IMR-90 (cell line): ENCODE measurements around the gene PRKAR1A. TPM values are rescaled to one million over a fixed set of nuclear protein-coding genes. Genes with fewer than 3 reads are reported as not detected.

Experiments
- ATAC-seq: fragments of 200-7000 bp; cut with Tn5 transposase; 2 replicates; pipeline ENCODE4 v1.9.1; 2020; ENCODE audit warnings: low read depth, mild to moderate bottlenecking, moderate library complexity
- BruUV-seq: library from RNA; stranded (reverse); fragments of 400-500 nt; replicated peaks from 2 replicates; lab custom pipeline; 2021; lab: Mats Ljungman, UMichigan
- CTCF ChIA-PET: fragments of 300-600 bp; formaldehyde crosslinking; extraction: SDS; loops from one replicate; lab custom pipeline; 2021; ENCODE audit warnings: antibody characterized with exemption; lab: Yijun Ruan, JAX
- POLR2A ChIA-PET: fragments of 300-600 bp; sonication (Branson Sonifier 250); formaldehyde crosslinking; loops from one replicate; lab custom pipeline; 2022; ENCODE audit warnings: antibody characterized with exemption; ENCODE audit not compliant: unreplicated experiment; lab: Charles Lee
- DNase-seq: peaks from one replicate; pipeline ENCODE4 v3.0.0; 2013
- H2AFZ ChIP-seq: replicated peaks from 2 replicates; pipeline ENCODE3; 2013; ENCODE audit warnings: low read length, mild to moderate bottlenecking; ENCODE audit not compliant: poor library complexity
- H2AK5ac ChIP-seq: 2 replicates; pipeline ENCODE4 v1.6.1; 2013; ENCODE audit warnings: low read depth, low read length, inconsistent platforms
- H2AK9ac ChIP-seq: replicated peaks from 2 replicates; pipeline ENCODE3; 2013; ENCODE audit warnings: mild to moderate bottlenecking, low read depth, low read length, moderate library complexity; ENCODE audit not compliant: poor library complexity
- H2BK120ac ChIP-seq: 2 replicates; pipeline ENCODE4 v1.6.1; 2013; ENCODE audit warnings: low read depth, low read length, inconsistent platforms
- H2BK15ac ChIP-seq: 3 replicates; pipeline ENCODE4 v1.6.1; 2013; ENCODE audit warnings: low read depth, low read length, inconsistent platforms
- H2BK20ac ChIP-seq: 2 replicates; pipeline ENCODE4 v1.6.1; 2013; ENCODE audit warnings: low read depth, mild to moderate bottlenecking, inconsistent platforms, low read length, moderate library complexity
- H2BK5ac ChIP-seq: 2 replicates; pipeline ENCODE4 v1.6.1; 2013; ENCODE audit warnings: mild to moderate bottlenecking, low read depth, low read length, inconsistent platforms; ENCODE audit not compliant: poor library complexity, severe bottlenecking
- H3K14ac ChIP-seq: replicated peaks from 2 replicates; pipeline ENCODE4 v1.6.1; 2013; ENCODE audit warnings: low read depth, low read length, inconsistent platforms
- H3K18ac ChIP-seq: 2 replicates; pipeline ENCODE4 v1.6.1; 2013; ENCODE audit warnings: low read depth, low read length, control low read depth
- H3K23ac ChIP-seq: 2 replicates; pipeline ENCODE4 v1.6.1; 2013; ENCODE audit warnings: low read depth, low read length, inconsistent platforms
- H3K27ac ChIP-seq: 2 replicates; pipeline ENCODE4 v1.5.1; 2013; ENCODE audit warnings: mild to moderate bottlenecking, control low read depth, low read length; ENCODE audit not compliant: insufficient read depth
- H3K27me3 ChIP-seq: 2 replicates; pipeline ENCODE4 v1.6.1; 2013; ENCODE audit warnings: low read length; ENCODE audit not compliant: control insufficient read depth, insufficient read depth
- H3K36me3 ChIP-seq: 2 replicates; pipeline ENCODE4 v1.6.1; 2013; ENCODE audit warnings: low read length, mixed read lengths; ENCODE audit not compliant: control insufficient read depth, insufficient read depth
- H3K4ac ChIP-seq: 2 replicates; pipeline ENCODE4 v1.6.1; 2013; ENCODE audit warnings: low read depth, low read length, inconsistent platforms
- H3K4me1 ChIP-seq: 2 replicates; pipeline ENCODE4 v1.6.1; 2013; ENCODE audit warnings: low read length, mixed read lengths; ENCODE audit not compliant: control insufficient read depth, insufficient read depth
- H3K4me2 ChIP-seq: 2 replicates; pipeline ENCODE4 v1.6.1; 2013; ENCODE audit warnings: low read depth, mild to moderate bottlenecking, control low read depth, low read length, moderate library complexity
- H3K4me3 ChIP-seq: 2 replicates; pipeline ENCODE4 v1.5.1; 2013; ENCODE audit warnings: low read depth, mild to moderate bottlenecking, control low read depth, low read length, moderate library complexity; ENCODE audit not compliant: insufficient read depth
- H3K56ac ChIP-seq: 2 replicates; pipeline ENCODE4 v1.6.1; 2013; ENCODE audit warnings: low read length, inconsistent platforms; ENCODE audit not compliant: insufficient read depth; ENCODE audit errors: extremely low read depth
- H3K79me1 ChIP-seq, 2 experiments: 2 replicates each; pipeline ENCODE4 v1.6.1; 2013; ENCODE audit warnings: low read length in 2 of 2, inconsistent platforms in 1 of 2, low read depth in 1 of 2
- H3K9ac ChIP-seq: 2 replicates; pipeline ENCODE4 v1.6.1; 2013; ENCODE audit warnings: low read depth, low read length, control low read depth
- H3K9me1 ChIP-seq: 2 replicates; pipeline ENCODE4 v1.6.1; 2013; ENCODE audit warnings: low read length, inconsistent platforms; ENCODE audit not compliant: insufficient read depth
- H3K9me3 ChIP-seq: 2 replicates; pipeline ENCODE4 v1.6.1; 2013; ENCODE audit warnings: low read length; ENCODE audit not compliant: control insufficient read depth, insufficient read depth
- H4K20me1 ChIP-seq: 2 replicates; pipeline ENCODE4 v1.6.1; 2013; ENCODE audit warnings: low read length, inconsistent platforms; ENCODE audit not compliant: insufficient read depth
- H4K5ac ChIP-seq: 2 replicates; pipeline ENCODE4 v1.6.1; 2013; ENCODE audit warnings: mild to moderate bottlenecking, low read depth, low read length, control low read depth
- H4K8ac ChIP-seq, 2 experiments: 2 replicates each; pipeline ENCODE4 v1.6.1; 2013; ENCODE audit warnings: low read depth in 2 of 2, low read length in 2 of 2, control low read depth in 1 of 2, inconsistent platforms in 1 of 2
- H4K91ac ChIP-seq: 2 replicates; pipeline ENCODE4 v1.6.1; 2013; ENCODE audit warnings: low read depth, low read length, inconsistent platforms; ENCODE audit not compliant: insufficient read depth
- BHLHE40 ChIP-seq: fragments of 150-350 bp; IDR thresholded peaks from 2 replicates; pipeline ENCODE4 v1.6.1; 2016; ENCODE audit warnings: mild to moderate bottlenecking, low read depth, low read length
- CEBPB ChIP-seq: IDR thresholded peaks from 2 replicates; pipeline ENCODE4 v1.6.1; 2012; ENCODE audit warnings: low read depth, low read length, improper control_type of control experiment
- CHD1 ChIP-seq: IDR thresholded peaks from 2 replicates; pipeline ENCODE4 v1.6.1; 2012; ENCODE audit warnings: low read depth, low read length, improper control_type of control experiment
- ELK1 ChIP-seq: fragments of 150-350 bp; IDR thresholded peaks from 2 replicates; pipeline ENCODE4 v1.6.1; 2016; ENCODE audit warnings: low read depth, mild to moderate bottlenecking, low read length, moderate library complexity, borderline replicate concordance
- MAZ ChIP-seq: IDR thresholded peaks from 2 replicates; pipeline ENCODE4 v1.6.1; 2012; ENCODE audit warnings: low read depth, mild to moderate bottlenecking, low read length, improper control_type of control experiment, moderate library complexity, borderline replicate concordance
- NFE2L2 ChIP-seq: fragments of 150-350 bp; IDR thresholded peaks from 2 replicates; pipeline ENCODE4 v1.6.1; 2016; ENCODE audit warnings: low read depth, mild to moderate bottlenecking, low read length
- RFX5 ChIP-seq: IDR thresholded peaks from 2 replicates; pipeline ENCODE4 v1.8.0; 2012; ENCODE audit warnings: low read depth, mild to moderate bottlenecking, low read length, moderate library complexity
- WGBS, 2 experiments: methylation state at CpG; one replicate each; pipeline versions ENCODE4 v1.1.5 to v1.1.7; 2013; ENCODE audit warnings: missing lambda C conversion rate in 2 of 2; ENCODE audit not compliant: insufficient read length in 1 of 2; ENCODE audit errors: extremely low coverage in 2 of 2; 5-methylcytosine and 5-hydroxymethylcytosine counted together
- dilution Hi-C: fragments of 300-500 bp; cut with HindIII; formaldehyde crosslinking; loops from one replicate; pipeline ENCODE4 v1.14.3; 2018; ENCODE audit warnings: low sequenced_read_pairs; ENCODE audit not compliant: unreplicated experiment
- in situ Hi-C: fragments of 300-500 bp; cut with MboI; formaldehyde crosslinking; loops from 3 replicates; pipeline ENCODE4 v1.14.3; 2019; ENCODE audit warnings: low sequenced_read_pairs, inconsistent platforms, mixed read lengths
- intact Hi-C: fragments of 100-400 bp; cut with micrococcal nuclease; formaldehyde crosslinking; loops from 2 replicates; pipeline ENCODE4 v1.10.0; 2022
- polyA plus RNA-seq, 3 experiments: library from polyadenylated mRNA; depleted of rRNA; stranded (reverse); fragments of >200 nt; gene quantifications; 2 replicates each; pipeline ENCODE4 v1.2.3, GENCODE V29; 2012; ENCODE audit warnings: low replicate concordance in 1 of 3
- total RNA-seq: library from RNA; depleted of rRNA; stranded (reverse); fragments of >200 nt; gene quantifications from 2 replicates; pipeline ENCODE4 v1.2.3, GENCODE V29; 2012

Gene PRKAR1A
- total and polyA plus RNA-seq, 2 of the 4 experiments (the other 2 are of a cell fraction), result 145 to 256 TPM

GRCh38 chr17:68482576-68483041, 29.6 kb upstream of the PRKAR1A start:
- Histone ChIP-seq H4K91ac (no peak overlapping the region), H4K5ac (no peak overlapping the region), H2BK15ac (no peak overlapping the region), H3K4me1 (no peaks in the 10 kb centered on the region), H3K4ac (no peak overlapping the region), H3K27ac (no peak overlapping the region), H3K9me1 (no peaks in the 10 kb centered on the region), H3K18ac (no peak overlapping the region), H2BK5ac (no peak overlapping the region), H3K9me3 (no peaks in the 10 kb centered on the region), H3K27me3 (peaks cover 26% of the 10 kb centered on the region), H2AK9ac (no peak overlapping the region), H3K56ac (no peak overlapping the region), H3K4me3 (no peak overlapping the region), H2BK120ac (no peak overlapping the region), H3K23ac (no peak overlapping the region), H3K9ac (no peak overlapping the region), H2AFZ (no peak overlapping the region), H3K79me1 (no peaks in the 10 kb centered on the region), H2AK5ac (no peak overlapping the region), H4K8ac (no peak overlapping the region), H2BK20ac (no peak overlapping the region), H3K36me3 (no peaks in the 10 kb centered on the region), H4K20me1 (no peaks in the 10 kb centered on the region), H3K14ac (no peak overlapping the region), H3K4me2 (no peak overlapping the region)
- ATAC-seq, result no peak
- dilution Hi-C loops (no loop called here), in situ Hi-C loops (no loop called here), intact Hi-C loops (no loop called here)
- POLR2A ChIA-PET, result no interaction called here
- BruUV-seq, result no TSS peak
- no CpG with 5 or more reads among the region's 4 CpGs for WGBS, 2 experiments
- CTCF ChIA-PET, result interaction anchor here (0.8 to 0.9 kb wide), 2 partner anchors 11 to 14 kb away, joined by 3 read pairs; no protein-coding TSS in a partner anchor
- no peak for DNase-seq
- TF ChIP-seq ELK1 (no peak), CEBPB (no peak), NFE2L2 (no peak), MAZ (no peak), RFX5 (no peak), CHD1 (no peak), BHLHE40 (no peak)
